Subcutaneous abdominal adipose tissue (tissue), 5 donors: ENCODE data around the gene PI4KA.
"Not testable (repeated sequence)": the region's sequence is repeated elsewhere in the genome, so short reads cannot be mapped to it uniquely, and the experiment has no call there.

Experiments used
- H3K27ac ChIP-seq: one replicate; pipeline ENCODE4 v1.7.0; 2013; ENCODE audit warnings: low read depth, mild to moderate bottlenecking, inconsistent platforms, low read length, moderate library complexity
- H3K27me3 ChIP-seq, 5 donors: one replicate each; pipeline ENCODE4 v1.7.0; 2013; ENCODE audit warnings: low read length in 5 of 5, inconsistent platforms in 1 of 5; ENCODE audit not compliant: control insufficient read depth in 5 of 5, insufficient read depth in 4 of 5
- H3K36me3 ChIP-seq, 5 donors: one replicate each; pipeline ENCODE4 v1.7.0; 2013; ENCODE audit warnings: low read length in 5 of 5; ENCODE audit not compliant: control insufficient read depth in 5 of 5, insufficient read depth in 5 of 5
- H3K4me1 ChIP-seq, 5 donors: one replicate each; pipeline ENCODE4 v1.7.0; 2013; ENCODE audit warnings: low read length in 5 of 5, mild to moderate bottlenecking in 3 of 5, moderate library complexity in 1 of 5; ENCODE audit not compliant: control insufficient read depth in 5 of 5, insufficient read depth in 5 of 5
- H3K4me3 ChIP-seq, 5 donors: one replicate each; pipeline ENCODE4 v1.7.0; 2013; ENCODE audit warnings: low read length in 5 of 5, low read depth in 1 of 5
- H3K9ac ChIP-seq, 5 donors: one replicate each; pipeline ENCODE4 v1.7.0; 2013; ENCODE audit warnings: low read length in 5 of 5, mild to moderate bottlenecking in 4 of 5, moderate library complexity in 3 of 5
- H3K9me3 ChIP-seq, 5 donors: one replicate each; pipeline ENCODE4 v1.7.0; 2013; ENCODE audit warnings: low read length in 5 of 5; ENCODE audit not compliant: control insufficient read depth in 5 of 5
- donor health status: healthy.
- donor health status: healthy.
- donor health status: healthy.
- donor health status: healthy.
- donor health status: healthy.

PI4KA gene

GRCh38 chr22:20717213-20717866 is 141.3 kb downstream of the PI4KA start:
- peaks cover 0 to 63% (median 22%) of the 10 kb centered on the region in 5 donors for H3K36me3 ChIP-seq
- H3K9me3 ChIP-seq, H3K27me3 ChIP-seq, H3K9ac ChIP-seq, H3K4me1 ChIP-seq, H3K4me3 ChIP-seq, H3K27ac ChIP-seq: not testable (repeated sequence)

- H3K36me3 ChIP-seq: peaks cover 0 to 69% (median 16%) of the 10 kb centered on the region in 5 donors
- not testable (repeated sequence) for H3K4me3 ChIP-seq, H3K9me3 ChIP-seq, H3K4me1 ChIP-seq, H3K27me3 ChIP-seq, H3K27ac ChIP-seq, H3K9ac ChIP-seq
These were observed 145.5 kb downstream of the PI4KA start for GRCh38 chr22:20713116-20713515.

DNA sequence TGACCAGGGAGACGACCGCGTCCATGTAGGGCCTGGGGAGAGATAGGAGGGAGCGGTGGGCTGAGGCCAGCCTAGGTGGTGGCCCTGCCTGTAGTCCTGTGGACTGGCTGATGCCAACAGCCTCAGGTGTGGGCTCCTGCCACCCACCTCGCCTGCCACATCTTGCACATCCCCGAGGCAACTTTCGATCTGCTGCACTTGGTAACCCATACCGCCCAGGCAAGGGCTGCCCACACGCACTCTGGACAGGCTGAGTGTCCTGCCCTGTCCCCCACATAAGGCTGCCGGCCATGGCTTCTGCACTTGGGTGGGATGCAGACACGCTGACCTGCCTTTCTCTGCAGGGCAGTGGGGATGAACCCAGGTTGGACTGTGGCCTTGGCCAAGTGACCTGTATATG is 148.6 kb downstream of the PI4KA start:
- H3K4me3 ChIP-seq, H3K4me1 ChIP-seq, H3K9ac ChIP-seq, H3K27me3 ChIP-seq, H3K27ac ChIP-seq, H3K9me3 ChIP-seq: not testable (repeated sequence)
- H3K36me3 ChIP-seq: peaks cover 0 to 54% (median 16%) of the 10 kb centered on the region in 5 donors

DNA sequence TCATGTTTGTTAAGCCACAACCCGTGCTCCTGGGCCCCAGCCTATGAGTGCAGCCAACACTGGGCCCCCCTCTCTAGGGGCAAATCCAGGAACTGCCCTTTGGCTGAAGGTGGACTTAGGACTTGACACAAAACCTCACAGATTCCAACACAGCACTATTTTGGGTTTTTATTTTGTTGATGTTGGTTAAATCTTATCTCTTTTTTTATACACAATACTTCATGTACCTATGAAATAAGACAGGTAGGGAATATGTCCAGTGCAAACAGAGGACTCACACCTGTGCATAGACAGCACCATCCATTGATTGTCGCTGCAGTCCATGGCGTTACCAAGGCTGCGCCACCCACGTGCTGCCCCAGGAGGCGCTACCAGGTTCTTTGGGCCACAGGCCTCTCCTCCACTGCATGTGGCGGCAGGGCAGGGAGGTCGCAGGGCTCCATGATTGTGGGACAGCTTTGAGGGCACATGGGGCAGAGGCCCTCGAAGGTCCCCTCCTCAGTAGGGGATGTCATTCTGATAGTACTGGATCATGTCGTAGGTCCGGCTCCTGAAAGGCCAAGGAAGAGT is 151.0 kb downstream of the PI4KA start:
- Histone ChIP-seq H3K36me3 (peaks cover 0 to 37% (median 14%) of the 10 kb centered on the region in 5 donors), H3K4me1 (peaks cover 0 to 14% (median 10%) of the 10 kb centered on the region in 5 donors)
- H3K27ac ChIP-seq, H3K27me3 ChIP-seq, H3K9me3 ChIP-seq, H3K9ac ChIP-seq, H3K4me3 ChIP-seq: not testable (repeated sequence)

- peaks cover 0 to 14% (median 12%) of the 10 kb centered on the region in 5 donors for H3K4me1 ChIP-seq
- H3K9me3 ChIP-seq, H3K36me3 ChIP-seq, H3K27me3 ChIP-seq, H3K27ac ChIP-seq, H3K9ac ChIP-seq: not testable (repeated sequence)
- peak overlapping the region in 2 of 5 donors; percentile 28 to 51 for H3K4me3 ChIP-seq
These were observed 154.6 kb downstream of the PI4KA start for GRCh38 chr22:20703816-20704609.

- not testable (repeated sequence) for H3K36me3 ChIP-seq, H3K27ac ChIP-seq, H3K9me3 ChIP-seq, H3K27me3 ChIP-seq, H3K9ac ChIP-seq
- Histone ChIP-seq H3K4me1 (peaks cover 0 to 14% (median 12%) of the 10 kb centered on the region in 5 donors), H3K4me3 (peak overlapping the region in 2 of 5 donors; percentile 28 to 51)
These were observed 155.2 kb downstream of the PI4KA start for GRCh38 chr22:20703414-20703806.

- H3K9ac ChIP-seq, H3K27me3 ChIP-seq, H3K36me3 ChIP-seq, H3K9me3 ChIP-seq, H3K27ac ChIP-seq: not testable (repeated sequence)
- peak overlapping the region; percentile 64 to 89 (median 75) for H3K4me3 ChIP-seq
- peaks cover 0 to 14% (median 12%) of the 10 kb centered on the region in 5 donors for H3K4me1 ChIP-seq
These were observed 155.8 kb downstream of the PI4KA start for GRCh38 chr22:20702546-20703413.

DNA sequence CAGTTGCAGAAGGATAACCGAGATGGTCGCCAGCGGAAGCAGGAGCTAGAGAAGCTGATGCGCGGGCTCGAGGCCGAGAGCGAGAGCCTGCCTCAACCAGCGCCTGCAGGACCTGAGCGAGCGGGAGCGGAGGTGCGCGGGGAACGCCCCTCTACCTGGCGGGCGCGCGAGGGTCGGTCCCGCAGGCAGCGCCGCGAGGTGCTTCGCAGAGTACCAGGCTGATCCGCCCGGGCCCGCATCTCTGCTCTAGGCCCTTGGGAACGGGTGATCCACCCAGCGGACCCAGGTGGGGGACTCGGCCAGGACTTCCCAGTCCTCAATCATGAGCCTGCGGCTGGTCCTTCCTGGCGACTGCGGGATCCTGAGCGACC is 156.5 kb downstream of the PI4KA start:
- peaks cover 0 to 17% (median 13%) of the 10 kb centered on the region in 5 donors for H3K4me1 ChIP-seq
- not testable (repeated sequence) for H3K27me3 ChIP-seq, H3K36me3 ChIP-seq, H3K27ac ChIP-seq, H3K9ac ChIP-seq, H3K9me3 ChIP-seq
- peak overlapping the region in 4 of 5 donors; percentile 40 to 78 (median 72) for H3K4me3 ChIP-seq

GRCh38 chr22:20701680-20702136 is 156.9 kb downstream of the PI4KA start:
- not testable (repeated sequence) for H3K36me3 ChIP-seq, H3K27me3 ChIP-seq, H3K4me3 ChIP-seq, H3K9ac ChIP-seq, H3K27ac ChIP-seq, H3K9me3 ChIP-seq
- peaks cover 0 to 18% (median 13%) of the 10 kb centered on the region in 5 donors for H3K4me1 ChIP-seq
